Midbrain (tissue), 1 donor: ENCODE measurements around the gene KCNJ4.
A peak's percentile ranks its signal among the peaks of the same experiment; 100 is the strongest.

Experiments
- DNase-seq: peaks from one replicate; lab custom pipeline; 2025; lab: John Stamatoyannopoulos, UW

KCNJ4 gene

DNA sequence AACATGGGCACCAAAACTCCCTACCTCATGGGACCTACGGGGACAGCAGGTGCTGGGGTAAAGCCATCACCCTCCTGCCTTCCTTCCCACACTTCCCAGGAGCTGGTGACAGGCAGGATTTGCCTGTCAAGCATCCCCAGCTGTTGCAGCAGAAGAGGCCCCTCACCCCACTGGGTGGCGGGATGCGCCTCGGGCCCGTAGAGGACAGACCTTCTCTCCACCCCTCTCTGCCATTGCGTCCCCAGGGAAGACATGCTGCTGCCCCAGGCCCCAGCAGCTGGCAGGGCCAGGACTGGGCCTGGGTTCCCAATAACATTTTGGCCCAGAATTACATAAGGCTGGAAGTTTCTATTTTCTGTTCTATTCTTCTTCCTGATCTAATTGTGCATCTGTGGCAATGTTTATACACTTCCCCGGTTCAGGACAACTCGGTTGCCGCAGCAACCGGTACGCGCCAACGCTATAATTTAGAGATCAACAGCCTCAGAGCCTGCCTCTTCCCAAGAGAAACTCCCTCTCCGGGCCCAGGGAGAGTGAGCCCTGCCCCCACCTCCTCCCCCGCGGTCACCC, 25.4 kb downstream of the KCNJ4 start:
- DNase-seq, result peak; percentile 2

- DNase-seq, result no peak
These were observed 26.3 kb downstream of the KCNJ4 start for GRCh38 chr22:38428714-38429113.

GRCh38 chr22:38427940-38428339, 27.1 kb downstream of the KCNJ4 start:
- DNase-seq, result no peak

- no peak for DNase-seq
These were observed 27.5 kb downstream of the KCNJ4 start for GRCh38 chr22:38427465-38427864.

- no peak for DNase-seq
These were observed 28.4 kb downstream of the KCNJ4 start for GRCh38 chr22:38426628-38427027.

- DNase-seq, result no peak
These were observed 30.4 kb downstream of the KCNJ4 start for GRCh38 chr22:38424525-38425080.

DNA sequence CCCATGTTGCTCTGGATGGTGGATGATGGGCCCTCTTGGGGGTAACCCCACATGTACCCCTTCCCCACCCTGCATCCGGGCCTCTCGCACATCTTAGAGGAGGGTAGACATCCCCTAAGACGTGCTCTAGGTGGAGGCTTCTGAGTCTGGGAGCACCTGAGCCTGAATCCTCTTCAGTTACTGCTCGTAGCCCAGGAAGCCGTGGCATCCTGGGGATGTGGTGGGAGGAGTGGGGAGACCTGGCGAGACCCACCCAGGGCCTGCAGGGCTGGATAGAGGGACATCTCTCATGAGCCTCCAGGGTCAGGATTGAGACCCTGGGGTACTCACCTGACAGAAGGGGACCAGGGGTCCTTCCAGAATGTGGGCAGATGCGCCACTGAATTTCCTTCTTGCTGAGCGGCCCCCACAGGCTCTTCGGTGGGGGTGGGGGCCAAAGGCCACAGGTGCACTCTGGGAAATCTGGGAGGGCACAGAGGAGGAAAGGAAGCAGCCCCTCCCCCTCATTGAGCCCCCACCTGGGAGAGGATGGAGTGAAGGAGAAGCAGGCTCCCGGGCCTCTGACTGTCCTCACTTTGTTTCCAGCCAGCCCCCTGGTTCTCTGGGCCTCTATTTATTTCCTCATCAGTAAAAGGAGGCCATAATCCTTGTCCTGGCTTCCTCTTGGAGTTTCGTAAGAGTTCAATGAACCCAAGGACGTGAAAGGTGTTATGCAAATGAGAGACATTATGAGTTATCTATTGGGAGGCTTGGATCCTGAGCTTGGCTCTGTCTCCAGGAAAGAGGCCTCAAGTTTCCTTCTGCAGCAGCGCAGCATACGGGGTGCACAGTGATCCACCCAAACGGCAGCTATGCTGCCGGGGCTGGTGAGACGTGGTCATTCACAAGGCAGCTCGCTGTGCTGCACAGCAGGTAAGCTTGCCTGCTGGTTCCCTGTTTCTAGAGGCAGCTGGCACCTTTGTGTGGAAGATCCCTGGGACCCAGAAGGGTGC, 31.2 kb downstream of the KCNJ4 start:
- no peak for DNase-seq

GRCh38 chr22:38422611-38423511, 32.1 kb downstream of the KCNJ4 start:
- DNase-seq, result no peak

GRCh38 chr22:38420734-38421133, 34.3 kb downstream of the KCNJ4 start:
- no peak for DNase-seq

GRCh38 chr22:38419858-38420160, 35.2 kb downstream of the KCNJ4 start:
- DNase-seq, result no peak

GRCh38 chr22:38419121-38419857, 35.7 kb downstream of the KCNJ4 start:
- DNase-seq, result no peak

- DNase-seq, result no peak
These were observed 36.4 kb downstream of the KCNJ4 start for GRCh38 chr22:38418589-38418988.

GRCh38 chr22:38417252-38418060, 37.5 kb downstream of the KCNJ4 start:
- no peak for DNase-seq

DNA sequence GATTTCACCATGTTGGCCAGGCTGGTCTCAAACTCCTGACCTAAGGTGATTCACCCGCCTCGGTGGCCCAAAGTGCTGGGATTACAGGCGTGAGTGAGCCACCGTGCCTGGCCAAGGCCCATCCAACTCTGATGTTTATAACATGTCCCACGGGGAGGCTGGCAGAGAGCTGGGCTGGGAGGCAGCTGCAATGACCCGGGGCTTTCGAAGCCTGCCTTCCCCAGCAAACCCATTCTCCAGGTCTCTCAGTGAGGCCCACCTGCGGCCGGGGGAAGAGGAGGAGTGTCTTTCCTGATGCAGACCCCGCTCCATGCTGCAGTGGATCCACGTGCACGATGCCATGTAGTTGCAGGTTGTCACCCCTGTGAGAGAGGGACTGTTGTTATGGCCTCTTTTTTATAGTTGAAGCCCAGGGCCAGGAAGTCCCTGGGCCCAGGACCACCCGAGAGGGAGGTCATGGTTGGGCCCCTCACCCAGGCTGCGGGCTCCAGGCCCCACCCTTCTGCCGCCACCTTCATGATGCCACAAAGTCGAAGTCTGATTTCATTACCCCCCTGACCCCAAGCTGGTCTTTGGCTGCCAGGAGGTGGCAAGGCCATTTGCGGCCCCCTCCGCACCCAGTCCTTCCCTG, 38.3 kb downstream of the KCNJ4 start:
- no peak for DNase-seq

DNA sequence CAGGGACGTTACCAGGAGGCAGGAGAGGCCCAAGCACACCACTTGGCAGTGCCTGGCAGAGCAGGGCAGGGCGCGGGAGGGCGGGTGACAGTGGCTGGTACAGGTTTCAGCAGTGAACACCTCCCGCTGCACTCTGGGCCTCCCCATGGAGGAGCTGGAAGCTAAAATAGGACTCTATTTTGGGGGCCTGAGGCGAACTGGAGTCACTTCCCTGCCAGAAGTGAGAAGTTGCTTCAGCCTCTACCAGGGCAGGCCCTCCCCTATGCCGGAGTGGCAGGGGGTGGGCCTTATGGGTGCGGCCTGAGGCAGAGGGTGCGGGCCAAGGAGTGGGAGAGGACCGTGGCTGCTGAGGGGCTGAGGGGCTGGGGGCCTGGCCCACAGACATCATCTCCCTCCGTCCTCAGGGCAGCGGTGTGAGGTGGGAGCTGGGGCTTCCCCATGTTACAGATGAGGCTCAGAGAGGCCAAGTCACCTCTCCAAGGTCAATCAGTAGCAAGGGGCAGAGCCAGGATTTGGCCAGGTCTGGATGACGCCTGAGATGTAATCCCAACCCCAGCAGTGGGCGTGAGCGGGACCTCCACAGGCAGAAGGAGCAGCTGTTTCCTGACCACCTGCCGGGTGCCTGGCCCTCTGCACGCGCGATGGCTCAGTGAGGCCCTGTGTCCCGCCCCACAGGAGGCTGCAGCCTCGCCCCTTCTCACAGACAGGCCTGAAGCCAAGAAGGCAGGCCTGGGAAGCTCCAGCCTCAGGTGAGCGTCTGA, 39.3 kb downstream of the KCNJ4 start:
- DNase-seq, result no peak

DNA sequence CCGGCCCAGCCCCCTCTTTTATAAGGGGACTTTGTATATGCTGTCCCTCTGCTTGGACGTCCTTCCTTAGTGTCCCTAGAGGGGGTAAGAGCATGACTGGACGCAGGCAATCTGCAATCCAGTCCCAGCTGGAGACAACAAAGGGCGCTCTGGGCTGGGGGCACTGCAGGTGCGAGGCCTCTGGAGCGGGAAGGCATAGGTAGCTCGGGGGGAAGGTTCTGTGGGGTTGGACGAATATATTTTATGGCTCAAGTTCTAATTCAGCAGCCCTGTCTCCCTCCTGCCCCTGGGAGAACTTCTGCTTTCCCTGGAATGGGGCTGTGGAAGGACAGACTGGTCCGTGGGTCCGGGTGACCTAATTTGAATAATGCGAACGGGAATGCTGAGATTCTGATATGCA, 40.0 kb downstream of the KCNJ4 start:
- DNase-seq, result no peak

GRCh38 chr22:38414009-38414395, 41.0 kb downstream of the KCNJ4 start:
- no peak for DNase-seq

DNA sequence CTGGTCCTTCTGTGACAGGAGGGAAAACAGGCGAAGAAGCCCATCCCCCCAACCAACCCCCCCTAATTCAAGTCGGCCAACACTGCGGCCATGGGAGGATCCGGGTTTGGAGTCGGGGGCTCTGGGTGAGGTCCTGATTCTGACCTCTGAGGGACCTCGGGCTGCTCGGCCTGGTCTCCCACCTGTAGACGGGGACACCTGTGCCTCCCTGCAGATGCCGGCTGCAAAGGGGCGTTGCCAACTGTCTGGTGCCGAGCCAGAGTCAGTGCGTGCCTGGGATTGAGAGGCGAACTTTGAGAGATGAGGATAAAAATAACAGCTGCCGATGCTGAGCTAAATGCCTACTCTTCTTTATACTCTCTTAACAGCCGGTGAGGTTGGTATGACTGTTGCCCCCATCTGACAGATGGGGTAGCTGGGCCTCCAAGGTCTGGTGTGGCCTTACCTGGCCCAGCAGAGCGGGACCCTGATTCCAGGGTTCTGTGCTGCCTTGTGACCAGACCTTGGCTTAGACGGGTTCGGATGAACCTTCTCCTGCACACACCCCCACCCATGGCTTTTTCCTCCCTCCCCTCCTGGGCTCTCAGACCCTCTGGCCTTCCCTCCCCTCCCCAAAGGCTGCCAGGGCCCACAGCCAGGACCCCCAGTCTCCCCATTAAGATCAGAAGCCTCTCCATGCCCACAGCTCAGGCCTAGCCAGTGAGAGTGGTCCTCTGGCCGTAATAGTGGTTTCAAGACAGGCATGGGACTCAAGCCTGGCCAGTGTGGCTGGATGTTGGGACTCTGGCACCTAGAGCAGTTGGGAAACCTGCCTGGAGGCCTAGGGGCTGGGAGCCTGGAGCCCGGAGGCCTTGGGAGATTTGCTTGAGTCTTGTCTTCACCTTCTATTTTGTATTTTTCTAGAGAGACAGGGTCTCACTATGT, 41.7 kb downstream of the KCNJ4 start:
- no peak for DNase-seq
